Right renal pelvis (tissue), 4 donors: Measurements from ENCODE around the gene PRKCD. TPM values are rescaled to one million over a fixed set of nuclear protein-coding genes. Genes with fewer than 3 reads are reported as not detected.
A peak's percentile ranks its signal among the peaks of the same experiment; 100 is the strongest.

Experiments
- DNase-seq, 4 donors: peaks; one replicate each; pipeline ENCODE4 v3.0.0-alpha.2; 2013; ENCODE audit warnings: low read depth in 4 of 4, low spot score in 3 of 4, missing footprints in 1 of 4
- polyA plus RNA-seq, 4 donors: library from polyadenylated mRNA; unstranded; fragments of 120-200 nt; gene quantifications; one replicate each; pipeline ENCODE4 v1.2.1, GENCODE V29; 2013; ENCODE audit not compliant: insufficient read length in 4 of 4

Gene PRKCD
- polyA plus RNA-seq, 4 donors, result 20.0 to 25.5 (median 22.6) TPM

GRCh38 chr3:53229606-53230005 is 68.6 kb downstream of the PRKCD start:
- DNase-seq, result no peak

GRCh38 chr3:53230041-53230621 is 69.1 kb downstream of the PRKCD start:
- no peak for DNase-seq

- no peak for DNase-seq
These were observed 69.8 kb downstream of the PRKCD start for GRCh38 chr3:53230789-53231188.

- no peak for DNase-seq
These were observed 70.8 kb downstream of the PRKCD start for GRCh38 chr3:53231532-53232511.

GRCh38 chr3:53232641-53233377 is 71.8 kb downstream of the PRKCD start:
- DNase-seq, result no peak

GRCh38 chr3:53234130-53234840 is 73.3 kb downstream of the PRKCD start:
- DNase-seq, result no peak

- no peak for DNase-seq
These were observed 73.8 kb downstream of the PRKCD start for GRCh38 chr3:53234841-53235232.

- DNase-seq, result no peak
These were observed 74.5 kb downstream of the PRKCD start for GRCh38 chr3:53235545-53235944.

- DNase-seq, result no peak
These were observed 75.3 kb downstream of the PRKCD start for GRCh38 chr3:53236112-53236841.

GRCh38 chr3:53238051-53238850 is 77.2 kb downstream of the PRKCD start:
- peak in 3 of 4 donors; percentile 64 to 74 (median 68) for DNase-seq

- DNase-seq, result no peak
These were observed 77.9 kb downstream of the PRKCD start for GRCh38 chr3:53238886-53239285.

- no peak for DNase-seq
These were observed 78.8 kb downstream of the PRKCD start for GRCh38 chr3:53239800-53240199.

- DNase-seq, result no peak
These were observed 80.3 kb downstream of the PRKCD start for GRCh38 chr3:53240989-53241972.

GRCh38 chr3:53242155-53242554 is 81.1 kb downstream of the PRKCD start:
- DNase-seq, result no peak
